Subcutaneous abdominal adipose tissue (tissue), 5 donors: ENCODE data around the gene TEK.
A peak's percentile ranks its signal among the peaks of the same experiment; 100 is the strongest.

ENCODE experiments used
- H3K27ac ChIP-seq: one replicate; pipeline ENCODE4 v1.7.0; 2013; ENCODE audit warnings: low read depth, mild to moderate bottlenecking, inconsistent platforms, low read length, moderate library complexity
- H3K27me3 ChIP-seq, 5 donors: one replicate each; pipeline ENCODE4 v1.7.0; 2013; ENCODE audit warnings: low read length in 5 of 5, inconsistent platforms in 1 of 5; ENCODE audit not compliant: control insufficient read depth in 5 of 5, insufficient read depth in 4 of 5
- H3K36me3 ChIP-seq, 5 donors: one replicate each; pipeline ENCODE4 v1.7.0; 2013; ENCODE audit warnings: low read length in 5 of 5; ENCODE audit not compliant: control insufficient read depth in 5 of 5, insufficient read depth in 5 of 5
- H3K4me1 ChIP-seq, 5 donors: one replicate each; pipeline ENCODE4 v1.7.0; 2013; ENCODE audit warnings: low read length in 5 of 5, mild to moderate bottlenecking in 3 of 5, moderate library complexity in 1 of 5; ENCODE audit not compliant: control insufficient read depth in 5 of 5, insufficient read depth in 5 of 5
- H3K4me3 ChIP-seq, 5 donors: one replicate each; pipeline ENCODE4 v1.7.0; 2013; ENCODE audit warnings: low read length in 5 of 5, low read depth in 1 of 5
- H3K9ac ChIP-seq, 5 donors: one replicate each; pipeline ENCODE4 v1.7.0; 2013; ENCODE audit warnings: low read length in 5 of 5, mild to moderate bottlenecking in 4 of 5, moderate library complexity in 3 of 5
- H3K9me3 ChIP-seq, 5 donors: one replicate each; pipeline ENCODE4 v1.7.0; 2013; ENCODE audit warnings: low read length in 5 of 5; ENCODE audit not compliant: control insufficient read depth in 5 of 5
- donor health status: healthy.
- donor health status: healthy.
- donor health status: healthy.
- donor health status: healthy.
- donor health status: healthy.

Gene TEK

DNA sequence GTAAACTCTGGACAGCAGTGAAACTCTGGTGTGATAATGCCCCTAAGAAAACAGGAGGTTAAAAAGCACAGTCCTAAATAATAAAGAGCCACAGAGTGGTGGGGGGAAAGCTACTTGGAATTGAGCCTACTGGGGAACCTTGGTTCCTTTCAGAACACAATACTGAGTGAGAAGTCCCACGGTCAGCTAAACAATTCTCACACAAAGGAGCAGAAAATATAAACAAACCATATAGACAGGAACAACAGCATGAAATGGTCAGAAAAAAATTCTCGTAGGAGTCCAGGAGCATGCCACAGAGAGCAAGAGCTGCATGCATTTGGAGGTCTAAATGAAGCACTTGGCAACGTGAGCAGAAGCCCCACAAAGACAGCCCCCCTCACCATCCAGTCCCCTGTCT lies 56.0 kb downstream of the TEK start:
- Histone ChIP-seq H3K27me3 (no peaks in the 10 kb centered on the region), H3K4me3 (no peak overlapping the region), H3K9me3 (no peaks in the 10 kb centered on the region), H3K36me3 (no peaks in the 10 kb centered on the region), H3K4me1 (peaks cover 0 to 4% (median 0%) of the 10 kb centered on the region in 5 donors), H3K27ac (no peak overlapping the region), H3K9ac (no peak overlapping the region)

DNA sequence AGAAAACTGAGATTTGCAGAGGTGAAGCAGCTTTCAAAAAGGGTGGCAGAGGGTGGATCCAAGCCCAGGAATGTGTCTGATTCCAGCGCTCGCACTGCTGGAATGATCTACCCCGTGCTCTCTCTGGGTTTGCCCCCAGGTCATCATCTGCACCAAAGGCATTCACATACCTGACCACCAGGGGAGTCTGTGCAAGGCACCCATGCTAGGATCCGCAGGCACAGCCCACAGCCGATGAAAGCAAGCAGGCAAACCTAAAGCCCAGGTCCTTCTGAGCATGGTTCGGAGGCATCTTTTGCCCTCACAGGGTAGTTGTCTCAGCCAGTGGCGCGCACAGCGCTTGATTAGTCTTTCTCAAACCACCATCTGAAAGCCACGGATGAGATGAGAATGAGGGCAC lies 56.6 kb downstream of the TEK start:
- Histone ChIP-seq H3K4me1 (peaks cover 0 to 4% (median 0%) of the 10 kb centered on the region in 5 donors), H3K27me3 (no peaks in the 10 kb centered on the region), H3K4me3 (no peak overlapping the region), H3K36me3 (no peaks in the 10 kb centered on the region), H3K9ac (no peak overlapping the region), H3K9me3 (no peaks in the 10 kb centered on the region), H3K27ac (no peak overlapping the region)

- Histone ChIP-seq H3K9me3 (no peaks in the 10 kb centered on the region), H3K27ac (no peak overlapping the region), H3K4me3 (no peak overlapping the region), H3K36me3 (peaks cover 0 to 6% (median 4%) of the 10 kb centered on the region in 5 donors), H3K9ac (no peak overlapping the region), H3K4me1 (peaks cover 0 to 4% (median 0%) of the 10 kb centered on the region in 5 donors), H3K27me3 (no peaks in the 10 kb centered on the region)
Measured at GRCh38 chr9:27168496-27168895, 59.5 kb downstream of the TEK start.

GRCh38 chr9:27168951-27169350 lies 59.9 kb downstream of the TEK start:
- Histone ChIP-seq H3K4me3 (no peak overlapping the region), H3K9ac (no peak overlapping the region), H3K9me3 (no peaks in the 10 kb centered on the region), H3K27ac (no peak overlapping the region), H3K36me3 (peaks cover 0 to 8% (median 4%) of the 10 kb centered on the region in 5 donors), H3K27me3 (no peaks in the 10 kb centered on the region), H3K4me1 (peaks cover 0 to 4% (median 0%) of the 10 kb centered on the region in 5 donors)

DNA sequence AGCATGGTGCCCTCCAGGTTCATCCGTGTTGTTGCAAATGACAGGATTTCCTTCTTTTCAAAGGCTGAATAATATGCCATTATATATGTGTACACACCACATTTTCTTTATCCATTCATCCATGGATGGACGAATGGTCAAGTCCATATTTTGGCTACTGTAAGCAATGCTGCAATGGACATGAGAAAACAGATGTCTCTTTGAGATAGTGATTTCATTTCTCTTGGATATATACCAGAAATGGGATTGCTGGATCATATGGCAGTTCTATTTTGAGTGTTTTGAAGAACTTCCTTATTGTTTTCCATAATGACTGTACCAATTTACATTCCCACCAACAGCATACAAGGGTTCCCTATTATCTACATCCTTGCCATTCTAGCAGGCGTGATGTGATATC lies 67.9 kb downstream of the TEK start:
- Histone ChIP-seq H3K4me3 (no peak overlapping the region), H3K4me1 (peaks cover 0 to 6% (median 0%) of the 10 kb centered on the region in 5 donors), H3K36me3 (peaks cover 0 to 14% (median 4%) of the 10 kb centered on the region in 5 donors), H3K27me3 (no peaks in the 10 kb centered on the region), H3K9me3 (peaks cover 0 to 3% (median 0%) of the 10 kb centered on the region in 5 donors), H3K27ac (no peak overlapping the region), H3K9ac (no peak overlapping the region)

DNA sequence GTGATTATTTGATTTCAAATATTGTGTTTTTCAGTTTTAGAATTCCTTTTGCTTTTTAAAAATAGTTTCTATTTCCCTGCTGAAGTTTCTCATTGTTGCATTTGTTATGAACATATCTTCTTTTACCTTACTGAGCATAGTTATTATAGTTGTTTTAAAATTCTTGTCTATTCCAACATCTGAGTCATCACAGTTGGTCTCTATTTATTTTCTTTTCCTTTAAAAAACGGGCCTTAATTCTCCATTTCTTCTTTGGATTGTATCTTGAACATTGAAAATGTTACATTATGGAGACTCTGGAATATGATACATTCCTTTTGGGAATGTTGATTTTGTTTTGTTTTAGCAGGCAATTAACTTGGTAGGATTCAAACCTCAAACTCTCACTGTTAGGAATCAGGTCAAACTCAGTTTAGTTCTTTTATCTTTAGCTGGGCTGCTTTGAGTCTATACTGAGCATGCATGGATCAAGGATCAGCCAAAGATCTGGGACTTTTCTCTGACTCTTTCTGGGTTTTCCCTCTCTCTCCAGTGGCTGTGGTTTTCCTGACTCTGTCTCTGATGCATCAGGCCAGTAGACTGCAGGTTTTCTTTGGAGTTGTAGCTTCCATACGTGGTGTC lies 70.3 kb downstream of the TEK start:
- no peaks in the 10 kb centered on the region for H3K27me3 ChIP-seq
- no peak overlapping the region for H3K4me3 ChIP-seq
- peaks cover 0 to 12% (median 0%) of the 10 kb centered on the region in 5 donors for H3K36me3 ChIP-seq
- H3K9ac ChIP-seq = no peak overlapping the region
- H3K9me3 ChIP-seq = peaks cover 0 to 3% (median 0%) of the 10 kb centered on the region in 5 donors
- no peak overlapping the region for H3K27ac ChIP-seq
- H3K4me1 ChIP-seq = peaks cover 0 to 16% (median 9%) of the 10 kb centered on the region in 5 donors

- no peak overlapping the region for H3K9ac ChIP-seq
Measured at GRCh38 chr9:27181381-27181780, 72.4 kb downstream of the TEK start.

DNA sequence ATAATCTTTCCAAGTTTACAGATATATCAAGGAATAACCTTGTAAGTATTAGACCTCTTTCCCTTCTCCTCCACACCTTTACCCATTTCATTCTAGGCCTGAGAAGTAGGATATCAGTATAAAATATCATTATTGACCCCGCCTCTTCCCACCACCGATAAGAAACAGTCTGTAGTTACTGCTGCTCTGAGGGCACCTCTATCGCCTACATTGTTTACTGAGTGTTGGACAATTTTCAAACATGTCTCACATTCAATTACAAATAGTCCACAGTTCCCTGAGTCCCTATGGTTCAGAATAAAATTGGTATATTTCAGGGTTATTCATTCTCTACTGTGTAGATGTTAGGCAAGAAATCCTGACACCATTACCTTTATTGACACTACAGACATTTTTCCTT lies 73.4 kb downstream of the TEK start:
- H3K27ac ChIP-seq = no peak overlapping the region
- no peak overlapping the region for H3K9ac ChIP-seq
- H3K9me3 ChIP-seq = peaks cover 0 to 3% (median 0%) of the 10 kb centered on the region in 5 donors
- no peaks in the 10 kb centered on the region for H3K27me3 ChIP-seq
- H3K4me3 ChIP-seq = no peak overlapping the region
- H3K36me3 ChIP-seq = peaks cover 0 to 12% (median 0%) of the 10 kb centered on the region in 5 donors
- H3K4me1 ChIP-seq = peaks cover 0 to 20% (median 9%) of the 10 kb centered on the region in 5 donors

More at GRCh38 chr9:27181381-27181780, 72.4 kb downstream of the TEK start:
- no peaks in the 10 kb centered on the region for H3K27me3 ChIP-seq
- H3K36me3 ChIP-seq = peaks cover 0 to 9% (median 0%) of the 10 kb centered on the region in 5 donors
- H3K9me3 ChIP-seq = peaks cover 0 to 3% (median 0%) of the 10 kb centered on the region in 5 donors
- H3K4me3 ChIP-seq = no peak overlapping the region
- H3K27ac ChIP-seq = no peak overlapping the region
- peaks cover 0 to 20% (median 9%) of the 10 kb centered on the region in 5 donors for H3K4me1 ChIP-seq

- Histone ChIP-seq H3K4me3 (no peak overlapping the region), H3K4me1 (peaks cover 0 to 20% (median 9%) of the 10 kb centered on the region in 5 donors), H3K9ac (no peak overlapping the region), H3K36me3 (peaks cover 0 to 12% (median 0%) of the 10 kb centered on the region in 5 donors), H3K27ac (no peak overlapping the region), H3K27me3 (no peaks in the 10 kb centered on the region), H3K9me3 (peaks cover 0 to 3% (median 0%) of the 10 kb centered on the region in 5 donors)
Measured at GRCh38 chr9:27183131-27183530, 74.1 kb downstream of the TEK start.

GRCh38 chr9:27183701-27184100 lies 74.7 kb downstream of the TEK start:
- Histone ChIP-seq H3K4me3 (peak overlapping the region in 1 of 5 donors; percentile 15), H3K27me3 (no peaks in the 10 kb centered on the region), H3K4me1 (peaks cover 0 to 20% (median 9%) of the 10 kb centered on the region in 5 donors), H3K9ac (no peak overlapping the region), H3K36me3 (peaks cover 0 to 12% (median 0%) of the 10 kb centered on the region in 5 donors), H3K27ac (no peak overlapping the region), H3K9me3 (no peaks in the 10 kb centered on the region)
